HepG2 (cell line): ENCODE data around the gene CEACAM16. TPM values are rescaled to one million over a fixed set of nuclear protein-coding genes. Genes with fewer than 3 reads are reported as not detected.

Experiments used
- KAT7 ChIP-seq: IDR thresholded peaks from 2 replicates; pipeline ENCODE4 v1.6.1; 2018; ENCODE audit warnings: borderline replicate concordance, missing compliant biosample characterization
- NCOA5 ChIP-seq: sonication (generic); formaldehyde crosslinking; IDR thresholded peaks from 2 replicates; pipeline ENCODE4 v1.4.0; 2020; ENCODE audit warnings: missing genetic modification reagents
- PLRG1 ChIP-seq: fragments of 450-650 bp; conservative IDR thresholded peaks from 2 replicates; pipeline ENCODE4 v1.6.1; 2016
- PRDM10 ChIP-seq: sonication (generic); formaldehyde crosslinking; IDR thresholded peaks from 2 replicates; pipeline ENCODE4 v1.4.0; 2020; ENCODE audit warnings: low read depth, missing genetic modification reagents
- PRPF4 ChIP-seq: fragments of 200-400 bp; formaldehyde crosslinking; IDR thresholded peaks from 2 replicates; pipeline ENCODE4 v1.6.1; 2016; ENCODE audit warnings: low read length, low read depth; ENCODE audit not compliant: poor library complexity, severe bottlenecking
- SRF ChIP-seq: IDR thresholded peaks from 2 replicates; pipeline ENCODE4 v1.6.1; 2011; ENCODE audit warnings: mild to moderate bottlenecking, low read depth, low read length, moderate library complexity
- ZBTB25 ChIP-seq: IDR thresholded peaks from 2 replicates; pipeline ENCODE4 v1.6.1; 2018; ENCODE audit warnings: missing genetic modification reagents
- ZBTB33 ChIP-seq: sonication (generic); formaldehyde crosslinking; IDR thresholded peaks from 2 replicates; pipeline ENCODE4 v1.4.0; 2020; ENCODE audit warnings: missing genetic modification reagents
- ZBTB37 ChIP-seq: sonication (generic); formaldehyde crosslinking; IDR thresholded peaks from 2 replicates; pipeline ENCODE4 v1.4.0; 2020; ENCODE audit warnings: mild to moderate bottlenecking, missing genetic modification reagents
- ZGPAT ChIP-seq: IDR thresholded peaks from 2 replicates; pipeline ENCODE4 v1.6.1; 2016; ENCODE audit warnings: mild to moderate bottlenecking
- ZNF574 ChIP-seq: sonication (generic); formaldehyde crosslinking; IDR thresholded peaks from 2 replicates; pipeline ENCODE4 v1.4.0; 2020; ENCODE audit warnings: missing genetic modification reagents
- ZNF652 ChIP-seq: IDR thresholded peaks from 2 replicates; pipeline ENCODE4 v1.6.1; 2016; ENCODE audit warnings: low read depth, borderline replicate concordance
- ZNF777 ChIP-seq: sonication (generic); formaldehyde crosslinking; IDR thresholded peaks from 2 replicates; pipeline ENCODE4 v1.4.0; 2020; ENCODE audit warnings: missing genetic modification reagents
- polyA plus RNA-seq, 8 experiments: library from polyadenylated mRNA; depleted of rRNA in 3 of 8; stranded (reverse) in 7 of 8; unstranded in 1 of 8; fragments of >200 nt; fragmentation: Illumina TruSeq in 4 of 8; extraction: Trizol in 4 of 8; gene quantifications; 2 replicates each; pipeline versions ENCODE4 v1.2.1 to v1.2.3, GENCODE V29; 2011 to 2016; ENCODE audit warnings: low read depth in 4 of 8, missing spikeins in 1 of 8, mixed read lengths in 1 of 8; ENCODE audit not compliant: insufficient read depth in 1 of 8
- total RNA-seq, 5 experiments: library from RNA; depleted of rRNA; stranded (reverse); fragments of >200 nt; fragmentation: Illumina TruSeq; extraction: Trizol; gene quantifications; 2 replicates each; pipeline ENCODE4 v1.2.3, GENCODE V29; 2016; ENCODE audit warnings: low read depth in 1 of 5

The CEACAM16 gene
- total and polyA plus RNA-seq, 2 of the 13 experiments (the other 11 are each of a cell fraction or from before 2014, with no cell fraction given) = not detected

GRCh38 chr19:44689290-44690130 lies 9.4 kb upstream of the CEACAM16 start (continued):
- TF ChIP-seq PRPF4 (no peak), KAT7 (CRISPR knock-in tag) (no peak), ZNF574 (peak; percentile 37; the same call in 1 of the 2 replicates), ZNF652 (no peak), ZBTB33 (CRISPR knock-in tag) (no peak), PRDM10 (CRISPR knock-in tag) (no peak), ZBTB37 (no peak), PLRG1 (no peak), SRF (no peak), ZGPAT (no peak), NCOA5 (no peak), ZBTB25 (CRISPR knock-in tag) (no peak), ZNF777 (CRISPR knock-in tag) (no peak)
